Activated CD8-positive, alpha-beta T cell treated with anti-CD3 and anti-CD28 coated beads for 36 hours (primary cell): Measurements from ENCODE around the gene MN1. TPM values are rescaled to one million over a fixed set of nuclear protein-coding genes. Genes with fewer than 3 reads are reported as not detected.

Experiments used
- ATAC-seq: fragments of 200-7000 bp; cut with Tn5 transposase; one replicate; pipeline ENCODE4 v1.10.0; 2021; ENCODE audit warnings: mild to moderate bottlenecking, moderate library complexity
- CTCF ChIA-PET: fragments of 350-600 bp; sonication (Branson Sonifier 250); formaldehyde crosslinking; loops from one replicate; lab custom pipeline; 2021; ENCODE audit warnings: antibody characterized with exemption; lab: Charles Lee
- POLR2A ChIA-PET: fragments of 350-600 bp; sonication (Branson Sonifier 250); formaldehyde crosslinking; loops from one replicate; lab custom pipeline; 2021; ENCODE audit warnings: antibody characterized with exemption; lab: Charles Lee
- DNase-seq: peaks from one replicate; pipeline ENCODE4 v3.0.0-alpha.2; 2020
- H3K27ac Mint-ChIP-seq: one replicate; pipeline ENCODE4 v1.8.0; 2021; ENCODE audit warnings: mild to moderate bottlenecking, mixed read lengths
- H3K27me3 Mint-ChIP-seq: one replicate; pipeline ENCODE4 v1.8.0; 2021; ENCODE audit warnings: mixed read lengths
- H3K36me3 Mint-ChIP-seq: one replicate; pipeline ENCODE4 v1.8.0; 2021; ENCODE audit warnings: low read depth, mixed read lengths
- H3K4me1 Mint-ChIP-seq: one replicate; pipeline ENCODE4 v1.8.0; 2021; ENCODE audit warnings: low read depth, mixed read lengths
- H3K4me3 Mint-ChIP-seq: one replicate; pipeline ENCODE4 v1.8.0; 2021; ENCODE audit warnings: mild to moderate bottlenecking, moderate library complexity, mixed read lengths
- H3K9me3 Mint-ChIP-seq: one replicate; pipeline ENCODE4 v1.8.0; 2021; ENCODE audit warnings: mixed read lengths
- CTCF ChIP-seq: fragments of 200-600 bp; IDR thresholded peaks from one replicate; pipeline ENCODE4 v1.8.0; 2022; ENCODE audit warnings: antibody characterized with exemption, mild to moderate bottlenecking
- intact Hi-C: fragments of 100-400 bp; cut with micrococcal nuclease; formaldehyde crosslinking; loops from one replicate; pipeline ENCODE4 v1.10.0; 2022
- total RNA-seq, 2 experiments: library from RNA; stranded (reverse); gene quantifications; one replicate each; pipeline ENCODE4 v1.2.3, GENCODE V29; 2021

MN1 gene
- total RNA-seq, 2 experiments from 2014 or later: 0.11 to 0.16 TPM

DNA sequence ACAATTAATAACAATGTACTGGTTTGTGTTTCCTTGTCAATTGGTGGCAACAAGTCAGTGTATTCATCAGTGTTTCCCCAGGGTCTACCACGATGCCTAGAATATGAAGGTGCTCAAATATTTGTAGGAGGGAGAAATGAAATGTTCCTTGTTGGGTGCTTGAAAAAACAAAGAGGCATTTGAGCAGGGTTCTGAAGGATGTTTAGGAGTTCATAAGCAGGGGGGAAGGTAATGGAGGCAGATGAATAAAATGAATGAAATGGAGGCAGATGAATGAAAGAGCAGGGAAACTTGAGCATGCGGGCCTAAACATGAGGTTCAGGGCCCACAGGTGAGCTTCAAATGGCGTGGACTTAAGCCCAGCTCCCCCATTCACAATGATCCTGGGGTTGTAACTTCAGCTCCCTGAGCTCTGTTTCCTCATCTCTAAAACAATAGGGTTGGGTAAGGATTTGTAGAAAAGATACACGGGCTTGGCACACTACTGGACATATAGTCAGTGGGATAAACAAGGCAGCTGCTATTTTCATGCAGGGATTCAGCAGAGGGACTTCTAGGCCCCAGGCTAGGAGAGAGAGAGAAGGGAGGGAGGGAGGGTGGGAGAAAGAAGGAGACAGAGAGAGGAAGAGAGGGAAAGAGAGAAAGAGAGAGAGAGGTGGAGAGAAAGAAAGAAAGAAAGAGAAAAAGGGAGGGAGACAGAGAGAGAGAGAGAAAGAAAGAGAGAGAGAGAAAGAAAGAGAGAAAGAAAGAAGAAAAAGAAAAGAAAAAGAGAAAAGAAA lies 73.7 kb downstream of the MN1 start:
- Mint-ChIP-seq H3K27ac (no peak overlapping the region), H3K36me3 (no peaks in the 10 kb centered on the region), H3K4me3 (no peak overlapping the region), H3K4me1 (no peaks in the 10 kb centered on the region), H3K27me3 (peaks cover 3% of the 10 kb centered on the region), H3K9me3 (no peaks in the 10 kb centered on the region)
- POLR2A ChIA-PET: no interaction called here
- DNase-seq (no peak), ATAC-seq (no peak)
- intact Hi-C loops: no loop called here
- TF ChIP-seq CTCF: peak; percentile 31
- CTCF ChIA-PET: no interaction called here

GRCh38 chr22:27726686-27727449 lies 74.7 kb downstream of the MN1 start:
- Mint-ChIP-seq H3K4me1 (no peaks in the 10 kb centered on the region), H3K36me3 (no peaks in the 10 kb centered on the region), H3K4me3 (no peak overlapping the region), H3K27me3 (peaks cover 3% of the 10 kb centered on the region), H3K9me3 (no peaks in the 10 kb centered on the region), H3K27ac (no peak overlapping the region)
- intact Hi-C loops: no loop called here
- CTCF ChIA-PET: no interaction called here
- POLR2A ChIA-PET: no interaction called here
- ATAC-seq (no peak), DNase-seq (no peak)
- no peak for TF ChIP-seq CTCF

DNA sequence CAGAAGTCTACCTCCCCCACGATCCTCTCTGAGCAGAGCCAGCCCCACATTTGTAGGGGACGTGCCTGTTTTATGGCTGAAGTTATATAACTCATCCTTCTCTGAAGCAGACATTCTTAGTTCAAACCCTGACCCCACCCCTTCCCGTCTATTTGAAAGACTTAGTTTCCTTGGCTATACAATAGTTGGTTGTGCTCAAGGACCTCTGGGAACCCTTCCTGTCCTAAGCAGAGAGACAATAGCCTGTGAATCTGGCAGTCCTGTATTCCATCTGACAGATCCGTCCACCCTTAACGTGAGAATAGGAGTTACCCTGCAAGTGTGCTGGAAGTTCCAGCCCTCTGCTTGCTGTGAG lies 75.2 kb downstream of the MN1 start:
- no peaks in the 10 kb centered on the region for H3K9me3 Mint-ChIP-seq
- ChIA-PET CTCF (no interaction called here), POLR2A (no interaction called here)
- H3K27ac Mint-ChIP-seq: no peak overlapping the region
- ATAC-seq: no peak
- intact Hi-C loops: no loop called here
- no peak overlapping the region for H3K4me3 Mint-ChIP-seq
- no peak for DNase-seq
- TF ChIP-seq CTCF: no peak
- no peaks in the 10 kb centered on the region for H3K36me3 Mint-ChIP-seq
- no peaks in the 10 kb centered on the region for H3K4me1 Mint-ChIP-seq
- peaks cover 3% of the 10 kb centered on the region for H3K27me3 Mint-ChIP-seq

GRCh38 chr22:27725661-27726060 lies 75.9 kb downstream of the MN1 start:
- intact Hi-C loops: no loop called here
- ChIA-PET POLR2A (no interaction called here), CTCF (no interaction called here)
- ATAC-seq (no peak), DNase-seq (no peak)
- H3K9me3 Mint-ChIP-seq: no peaks in the 10 kb centered on the region
- no peaks in the 10 kb centered on the region for H3K36me3 Mint-ChIP-seq
- peaks cover 3% of the 10 kb centered on the region for H3K27me3 Mint-ChIP-seq
- H3K27ac Mint-ChIP-seq: no peak overlapping the region
- no peaks in the 10 kb centered on the region for H3K4me1 Mint-ChIP-seq
- TF ChIP-seq CTCF: no peak
- no peak overlapping the region for H3K4me3 Mint-ChIP-seq

GRCh38 chr22:27724709-27725108 lies 76.8 kb downstream of the MN1 start:
- intact Hi-C loops: no loop called here
- Mint-ChIP-seq H3K36me3 (no peaks in the 10 kb centered on the region), H3K4me1 (no peaks in the 10 kb centered on the region), H3K27ac (no peak overlapping the region), H3K4me3 (no peak overlapping the region), H3K27me3 (peaks cover 3% of the 10 kb centered on the region), H3K9me3 (no peaks in the 10 kb centered on the region)
- ChIA-PET POLR2A (no interaction called here), CTCF (no interaction called here)
- DNase-seq (no peak), ATAC-seq (no peak)
- TF ChIP-seq CTCF: no peak
